ENCODE measurements around the gene GOLGA6A.
A peak's percentile ranks its signal among the peaks of the same experiment; 100 is the strongest.
"Not testable (repeated sequence)": the region's sequence is repeated elsewhere in the genome, so short reads cannot be mapped to it uniquely, and the experiment has no call there.

GOLGA6A gene

DNA sequence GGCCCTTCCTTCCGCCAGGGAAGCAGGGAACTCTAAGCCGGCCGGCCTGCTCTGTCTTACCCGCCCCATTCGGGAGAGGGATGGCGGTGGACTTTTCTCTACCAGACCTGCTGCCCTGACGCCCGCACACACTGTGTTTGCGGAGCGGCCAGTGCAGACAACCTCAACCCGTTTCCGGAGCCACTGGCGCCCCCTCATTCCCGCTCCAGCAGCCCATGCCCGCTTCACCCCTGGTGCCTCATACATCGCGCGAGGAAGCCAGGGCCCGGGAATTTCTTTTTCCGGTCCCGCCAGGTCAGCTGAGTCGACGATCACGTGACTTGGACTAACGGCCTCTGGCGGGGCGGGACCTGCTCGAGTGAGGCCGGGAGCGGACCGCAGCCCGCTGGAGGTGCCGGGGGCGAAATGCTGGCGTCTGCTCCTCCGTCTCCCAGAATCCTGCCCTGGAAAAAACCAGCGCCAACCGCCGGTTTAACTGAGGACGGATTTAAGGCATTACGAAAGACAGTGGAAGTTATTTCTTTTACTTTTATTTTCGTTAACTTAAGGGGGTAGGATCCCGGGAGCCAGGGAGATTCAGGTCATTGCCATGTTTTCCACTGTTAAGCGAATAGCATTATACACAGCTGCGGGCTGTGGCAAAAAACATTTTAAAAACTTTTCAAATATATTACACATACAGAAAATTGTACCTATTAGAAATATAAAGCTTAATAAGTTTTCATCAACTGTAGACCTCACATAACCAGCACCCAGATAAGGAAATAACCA lies 17.8 kb upstream of the GOLGA6A start:
- DNase-seq, result peak; percentile 45

DNA sequence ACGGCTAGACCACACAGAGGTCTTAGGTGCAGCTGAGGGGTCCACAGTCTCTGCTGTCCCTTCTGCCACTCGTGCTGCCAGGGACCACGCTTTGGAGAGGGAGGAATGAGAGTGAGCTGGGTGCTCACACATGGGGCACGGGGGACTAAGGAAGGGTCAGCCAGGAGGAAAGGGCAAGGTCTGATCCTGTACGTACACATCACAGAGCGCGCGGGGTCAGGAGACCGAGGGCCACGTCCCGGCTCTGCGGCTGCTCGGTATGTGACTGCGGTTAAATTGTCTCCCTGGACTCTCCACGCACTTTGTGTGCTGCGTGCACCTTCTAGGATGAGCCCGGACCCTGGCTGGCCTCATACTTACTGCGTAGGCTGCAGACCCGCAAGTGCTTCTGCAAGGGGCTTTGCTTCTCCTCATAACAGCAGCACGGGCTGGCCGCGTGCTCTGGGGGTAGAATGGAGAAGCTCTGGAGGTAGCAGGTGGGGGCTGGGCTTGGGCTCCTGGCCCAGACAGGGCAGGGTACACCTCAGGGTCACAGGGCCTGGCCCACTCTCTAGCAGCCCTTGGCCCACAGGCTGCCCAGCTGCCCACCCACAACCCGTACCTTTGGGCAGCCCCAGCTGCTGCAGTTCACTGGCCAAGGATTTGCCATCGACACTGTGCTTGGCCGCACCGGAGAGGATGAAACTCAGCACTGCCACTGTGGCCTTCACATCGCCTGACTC lies 14.6 kb upstream of the GOLGA6A start:
- DNase-seq, result not testable (repeated sequence)

DNA sequence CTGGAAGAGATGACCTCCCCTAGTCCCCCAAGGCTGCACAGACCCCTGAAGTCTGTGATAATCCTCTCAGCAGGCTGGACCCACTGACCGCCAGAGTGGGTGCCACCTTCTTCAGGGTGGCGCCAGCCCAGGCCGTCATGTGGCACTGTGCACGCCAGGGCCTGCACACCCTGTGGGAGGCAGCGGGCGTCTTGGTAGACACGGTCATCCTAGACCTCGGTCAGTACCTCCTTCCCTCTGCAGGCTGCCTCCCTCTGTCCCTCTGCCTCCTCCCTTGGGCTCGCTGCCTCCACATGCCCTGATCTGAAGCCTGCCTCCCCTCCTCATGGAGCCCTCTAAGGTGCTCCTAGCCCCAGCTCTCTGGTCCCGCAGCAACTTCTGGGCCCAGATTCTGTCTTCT lies 13.3 kb upstream of the GOLGA6A start:
- not testable (repeated sequence) for DNase-seq

DNA sequence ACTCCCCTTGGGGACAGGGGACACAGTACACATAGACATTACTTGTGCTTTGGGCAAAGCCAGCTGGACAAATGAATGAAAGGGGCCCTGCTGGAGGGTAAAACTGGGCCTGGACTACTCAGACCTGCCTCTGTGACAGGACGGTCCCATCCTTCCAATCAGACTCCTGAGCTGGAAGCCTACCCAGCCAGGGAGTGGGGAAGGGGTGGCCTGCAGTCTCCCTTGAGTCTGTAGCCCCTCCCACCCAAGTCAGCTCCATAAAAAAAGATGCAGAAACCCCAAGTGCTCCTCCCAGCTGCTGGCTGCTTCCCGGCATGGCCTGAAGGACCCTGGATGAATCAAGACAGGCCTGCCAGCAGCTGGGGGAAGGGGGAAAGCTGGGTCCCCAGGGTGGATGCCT lies 12.2 kb upstream of the GOLGA6A start:
- not testable (repeated sequence) for DNase-seq

GRCh38 chr15:74075781-74076180 lies 6.6 kb downstream of the GOLGA6A start:
- not testable (repeated sequence) for DNase-seq

GRCh38 chr15:74072614-74073337 lies 9.6 kb downstream of the GOLGA6A start:
- not testable (repeated sequence) for DNase-seq

DNA sequence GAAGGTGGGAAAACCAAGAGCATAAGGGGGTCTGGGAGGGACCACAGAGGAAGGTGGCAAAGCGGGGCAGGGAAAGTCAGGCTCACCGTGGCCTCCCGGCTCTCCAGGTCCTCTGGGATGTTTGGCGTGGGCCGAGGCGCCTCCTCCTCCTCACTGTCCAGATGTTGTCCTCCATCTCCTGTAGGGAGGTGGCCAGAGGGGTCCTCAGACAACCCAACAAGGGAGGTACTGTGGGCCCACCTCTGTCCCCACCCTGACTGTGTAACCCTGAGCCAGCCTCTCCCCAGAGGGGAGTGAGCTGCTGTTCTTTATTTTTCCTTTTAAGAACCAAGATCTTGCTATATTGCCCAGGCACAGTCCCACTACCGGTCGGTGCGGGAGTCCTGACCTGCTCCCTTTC lies 10.2 kb downstream of the GOLGA6A start:
- not testable (repeated sequence) for DNase-seq

DNA sequence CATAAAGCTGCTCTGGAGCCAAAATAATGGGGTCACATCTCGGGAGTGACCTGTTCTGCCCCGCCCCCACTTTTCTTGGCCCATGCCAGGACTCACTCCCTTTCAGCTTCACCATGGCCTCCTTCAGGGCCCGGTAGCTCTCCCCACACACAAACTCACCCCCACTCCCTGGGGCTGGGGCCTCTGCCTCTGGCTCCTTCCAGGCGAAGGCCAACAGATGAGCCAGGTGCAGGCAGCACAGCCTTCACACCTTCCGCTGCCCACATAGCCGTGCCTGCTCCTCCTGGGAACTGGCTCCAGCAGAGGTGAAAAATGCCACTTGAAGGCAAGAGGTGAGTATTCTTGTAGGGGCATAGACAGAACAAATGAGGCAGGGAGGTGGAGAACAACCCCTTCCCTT lies 10.7 kb downstream of the GOLGA6A start:
- DNase-seq, result not testable (repeated sequence)

DNA sequence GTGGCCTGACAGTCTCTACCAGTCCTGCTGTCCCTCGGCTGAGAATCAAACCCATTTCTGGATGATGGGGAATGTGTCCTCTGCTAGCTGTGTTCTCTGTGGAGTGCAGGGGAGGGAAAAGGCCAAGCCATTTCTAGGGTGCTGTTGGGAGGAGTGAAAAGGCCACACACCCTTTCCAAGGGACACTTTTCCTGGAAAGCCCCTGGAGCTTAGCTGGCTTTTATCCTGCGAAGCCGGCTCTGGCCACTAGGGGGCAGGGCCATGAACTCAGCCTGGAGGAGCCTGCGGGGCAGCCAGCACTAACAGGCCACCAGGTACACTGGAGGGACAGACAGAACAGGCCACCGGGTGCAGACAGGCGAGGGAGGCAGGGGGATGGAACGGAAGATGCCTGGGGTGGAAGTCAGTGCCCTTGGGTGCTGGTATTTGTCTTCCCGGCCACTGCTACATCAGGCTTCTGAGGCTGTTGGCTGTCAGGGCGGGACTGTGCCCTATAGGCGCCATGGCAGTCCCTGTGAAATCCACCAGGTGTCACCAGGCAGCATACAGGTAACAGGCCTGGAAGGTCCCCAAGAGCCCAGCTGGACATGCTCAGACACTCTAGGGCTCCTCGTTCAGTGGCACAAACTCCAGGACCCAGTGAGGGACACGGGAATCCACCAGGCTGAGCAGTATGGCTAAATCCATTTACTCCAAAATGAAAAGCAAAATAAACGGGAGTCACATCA lies 16.5 kb downstream of the GOLGA6A start:
- DNase-seq, result peak; percentile 39

GRCh38 chr15:74064822-74065221 lies 17.5 kb downstream of the GOLGA6A start:
- DNase-seq, result not testable (repeated sequence)

GRCh38 chr15:74064183-74064582 lies 18.2 kb downstream of the GOLGA6A start:
- DNase-seq, result not testable (repeated sequence)

GRCh38 chr15:74063425-74064146 lies 18.8 kb downstream of the GOLGA6A start:
- DNase-seq, result not testable (repeated sequence)

GRCh38 chr15:74062671-74063070 lies 19.7 kb downstream of the GOLGA6A start:
- no peak for DNase-seq

GRCh38 chr15:74062236-74062635 lies 20.1 kb downstream of the GOLGA6A start:
- DNase-seq, result no peak

DNA sequence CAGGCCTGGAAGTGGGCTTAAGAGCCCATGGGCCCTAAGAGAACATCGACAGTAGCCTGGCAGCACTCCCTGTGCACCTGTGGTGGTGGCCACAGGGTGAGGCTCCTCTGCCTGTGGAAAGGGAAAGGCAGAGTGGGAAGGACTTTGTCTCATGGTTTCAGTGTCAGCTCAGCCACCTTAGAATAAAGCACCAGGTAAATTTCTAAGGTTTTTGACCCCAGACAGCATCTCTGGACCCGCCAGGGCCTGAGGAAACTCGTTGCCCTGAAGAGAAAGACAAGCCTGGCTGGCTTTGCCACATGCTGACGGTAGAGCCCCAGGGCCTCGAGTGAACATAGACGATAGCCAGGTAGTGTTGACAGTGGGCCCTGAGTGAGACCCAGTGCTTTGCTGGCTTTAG lies 22.1 kb downstream of the GOLGA6A start:
- no peak for DNase-seq

GRCh38 chr15:74059050-74059833 lies 23.1 kb downstream of the GOLGA6A start:
- DNase-seq, result not testable (repeated sequence)

DNA sequence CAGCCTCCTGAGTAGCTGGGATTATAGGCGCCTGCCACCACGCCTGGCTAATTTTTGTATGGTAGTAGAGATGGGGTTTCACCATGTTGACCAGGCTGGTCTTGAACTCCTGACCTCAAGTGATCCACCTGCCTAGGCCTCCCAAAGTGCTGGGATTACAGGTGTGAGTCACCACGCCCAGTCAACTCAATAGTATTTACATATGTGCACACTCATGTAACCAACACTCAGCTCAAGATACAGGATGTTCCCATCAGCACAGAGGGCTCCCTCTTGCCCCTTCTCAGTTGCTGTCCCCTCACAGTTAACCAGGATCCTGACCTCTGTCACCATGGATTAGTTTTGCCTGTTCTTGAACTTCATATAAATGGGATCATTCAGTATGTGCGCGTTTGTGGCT lies 26.0 kb downstream of the GOLGA6A start:
- DNase-seq, result not testable (repeated sequence)

GRCh38 chr15:74055804-74056203 lies 26.5 kb downstream of the GOLGA6A start:
- DNase-seq, result no peak

- DNase-seq, result peak; percentile 48
Observed at GRCh38 chr15:74053941-74054529, 28.3 kb downstream of the GOLGA6A start.

- no peak for DNase-seq
Observed at GRCh38 chr15:74053517-74053916, 28.8 kb downstream of the GOLGA6A start.
